GM19193 (cell line): Measurements from ENCODE around the gene STARD10.

Experiments
- POLR2A ChIP-seq: IDR thresholded peaks from 4 replicates; pipeline ENCODE4 v1.6.1; 2011; ENCODE audit not compliant: insufficient read depth, insufficient read length; ENCODE audit errors: extremely low read depth

The STARD10 gene

GRCh38 chr11:72766152-72766902, 27.5 kb downstream of the STARD10 start:
- no peak for TF ChIP-seq POLR2A

- no peak for TF ChIP-seq POLR2A
Measured at GRCh38 chr11:72764503-72764902, 29.3 kb downstream of the STARD10 start.

- TF ChIP-seq POLR2A: no peak
Measured at GRCh38 chr11:72763823-72764222, 30.0 kb downstream of the STARD10 start.

- no peak for TF ChIP-seq POLR2A
Measured at GRCh38 chr11:72762641-72763304, 31.1 kb downstream of the STARD10 start.

- TF ChIP-seq POLR2A: no peak
Measured at GRCh38 chr11:72760539-72761405, 33.1 kb downstream of the STARD10 start.

- TF ChIP-seq POLR2A: no peak
Measured at GRCh38 chr11:72759468-72759985, 34.3 kb downstream of the STARD10 start.

- TF ChIP-seq POLR2A: no peak
Measured at GRCh38 chr11:72758690-72759389, 35.0 kb downstream of the STARD10 start.

- TF ChIP-seq POLR2A: no peak
Measured at GRCh38 chr11:72758304-72758689, 35.5 kb downstream of the STARD10 start.

- no peak for TF ChIP-seq POLR2A
Measured at GRCh38 chr11:72755713-72756285, 38.0 kb downstream of the STARD10 start.

GRCh38 chr11:72754544-72755155, 39.2 kb downstream of the STARD10 start:
- TF ChIP-seq POLR2A: no peak

GRCh38 chr11:72754149-72754543, 39.7 kb downstream of the STARD10 start:
- no peak for TF ChIP-seq POLR2A

- no peak for TF ChIP-seq POLR2A
Measured at GRCh38 chr11:72753341-72754148, 40.3 kb downstream of the STARD10 start.
